OCI-LY1 (cell line): Measurements from ENCODE around the gene TCF4.

Experiments
- H2AFZ ChIP-seq: fragments of 200-600 bp; sonication (generic), shearing (Covaris generic); 2 replicates; pipeline ENCODE4 v1.6.0; 2014; ENCODE audit warnings: antibody characterized with exemption, mild to moderate bottlenecking, low read length
- H3F3A ChIP-seq: fragments of 200-600 bp; sonication (generic), shearing (Covaris generic); 2 replicates; pipeline ENCODE4 v1.6.0; 2014; ENCODE audit warnings: mild to moderate bottlenecking, antibody characterized with exemption, low read length, moderate library complexity; ENCODE audit not compliant: insufficient read depth
- H3K27ac ChIP-seq: fragments of 200-600 bp; sonication (generic); 2 replicates; pipeline ENCODE4 v1.5.1; 2014; ENCODE audit warnings: low read length, mixed run types, mild to moderate bottlenecking, low read depth; ENCODE audit not compliant: poor library complexity, severe bottlenecking
- H3K27me3 ChIP-seq: fragments of 200-600 bp; sonication (generic); 2 replicates; pipeline ENCODE4 v1.6.0; 2014; ENCODE audit warnings: antibody characterized with exemption, mild to moderate bottlenecking, low read length, moderate library complexity; ENCODE audit not compliant: insufficient read depth
- H3K36me3 ChIP-seq: fragments of 200-600 bp; sonication (generic); 2 replicates; pipeline ENCODE4 v1.6.1; 2014; ENCODE audit warnings: mild to moderate bottlenecking, antibody characterized with exemption, low read length, moderate library complexity, mixed read lengths; ENCODE audit not compliant: insufficient read depth
- H3K4me1 ChIP-seq: fragments of 200-600 bp; sonication (generic); 2 replicates; pipeline ENCODE4 v1.5.1; 2014; ENCODE audit warnings: mild to moderate bottlenecking, low read length, moderate library complexity; ENCODE audit not compliant: insufficient read depth, severe bottlenecking
- H3K4me2 ChIP-seq: fragments of 200-600 bp; sonication (generic), shearing (Covaris generic); 2 replicates; pipeline ENCODE4 v1.6.1; 2014; ENCODE audit warnings: low read length
- H3K4me3 ChIP-seq: fragments of 200-600 bp; sonication (generic); 2 replicates; pipeline ENCODE4 v1.5.1; 2014; ENCODE audit warnings: low read length, low read depth, mild to moderate bottlenecking, mixed read lengths; ENCODE audit not compliant: poor library complexity, severe bottlenecking
- H3K79me2 ChIP-seq: fragments of 200-600 bp; shearing (Covaris generic); 2 replicates; pipeline ENCODE4 v1.6.1; 2016; ENCODE audit warnings: mixed run types, low read length, mixed read lengths; ENCODE audit not compliant: insufficient read depth
- H3K9ac ChIP-seq: fragments of 200-600 bp; sonication (generic), shearing (Covaris generic); 2 replicates; pipeline ENCODE4 v1.6.1; 2014; ENCODE audit warnings: mild to moderate bottlenecking, low read length, mixed read lengths
- H3K9me2 ChIP-seq: fragments of 200-600 bp; sonication (generic), shearing (Covaris generic); 2 replicates; pipeline ENCODE4 v1.6.1; 2014; ENCODE audit warnings: low read depth, mild to moderate bottlenecking, low read length, mixed read lengths
- H3K9me3 ChIP-seq: fragments of 200-600 bp; shearing (Covaris generic); 2 replicates; pipeline ENCODE4 v1.6.1; 2014; ENCODE audit warnings: low read length, mixed read lengths
- H4K20me1 ChIP-seq: fragments of 200-600 bp; sonication (generic), shearing (Covaris generic); 2 replicates; pipeline ENCODE4 v1.6.0; 2016; ENCODE audit warnings: mild to moderate bottlenecking, low read length; ENCODE audit not compliant: insufficient read depth
- CTCF ChIP-seq: fragments of 200-600 bp; sonication (generic), shearing (Covaris generic); IDR thresholded peaks from 2 replicates; pipeline ENCODE4 v1.5.1; 2017; ENCODE audit warnings: mild to moderate bottlenecking, antibody characterized with exemption, low read length, moderate library complexity, mixed read lengths
- EZH2 ChIP-seq: fragments of 200-600 bp; sonication (generic), shearing (Covaris generic); IDR thresholded peaks from 2 replicates; pipeline ENCODE4 v1.8.0; 2017; ENCODE audit warnings: borderline replicate concordance, mixed run types, mild to moderate bottlenecking, antibody characterized with exemption, low read length, moderate library complexity, mixed read lengths

The TCF4 gene

GRCh38 chr18:55221622-55222021, 366.4 kb downstream of the TCF4 start:
- H3K27me3 ChIP-seq: no peaks in the 10 kb centered on the region
- no peaks in the 10 kb centered on the region for H3K4me1 ChIP-seq
- no peaks in the 10 kb centered on the region for H3K9me3 ChIP-seq
- peaks cover 7% of the 10 kb centered on the region; the same call in 1 of the 2 replicates for H3F3A ChIP-seq
- H3K9me2 ChIP-seq: no peaks in the 10 kb centered on the region
- H3K9ac ChIP-seq: no peak overlapping the region
- no peak overlapping the region for H3K4me3 ChIP-seq
- peaks cover 23% of the 10 kb centered on the region for H3K36me3 ChIP-seq
- TF ChIP-seq EZH2 (no peak), CTCF (no peak)
- no peaks in the 10 kb centered on the region for H4K20me1 ChIP-seq
- no peaks in the 10 kb centered on the region for H3K79me2 ChIP-seq
- no peak overlapping the region for H3K4me2 ChIP-seq
- no peak overlapping the region for H3K27ac ChIP-seq
- no peak overlapping the region for H2AFZ ChIP-seq

GRCh38 chr18:55220523-55220922, 367.5 kb downstream of the TCF4 start:
- Histone ChIP-seq H3K4me2 (no peak overlapping the region), H3K27me3 (no peaks in the 10 kb centered on the region), H2AFZ (no peak overlapping the region), H3K9me2 (no peaks in the 10 kb centered on the region), H3F3A (peaks cover 7% of the 10 kb centered on the region; the same call in 1 of the 2 replicates), H3K79me2 (no peaks in the 10 kb centered on the region), H3K4me1 (no peaks in the 10 kb centered on the region), H4K20me1 (no peaks in the 10 kb centered on the region), H3K9ac (no peak overlapping the region), H3K27ac (no peak overlapping the region), H3K4me3 (no peak overlapping the region), H3K9me3 (no peaks in the 10 kb centered on the region), H3K36me3 (peaks cover 12% of the 10 kb centered on the region)
- TF ChIP-seq CTCF (no peak), EZH2 (no peak)

GRCh38 chr18:55219823-55220222, 368.2 kb downstream of the TCF4 start:
- H3K4me2 ChIP-seq: no peak overlapping the region
- H3K4me3 ChIP-seq: no peak overlapping the region
- H2AFZ ChIP-seq: no peak overlapping the region
- no peaks in the 10 kb centered on the region for H3K79me2 ChIP-seq
- H3K9me3 ChIP-seq: no peaks in the 10 kb centered on the region
- no peaks in the 10 kb centered on the region for H3K27me3 ChIP-seq
- no peak for TF ChIP-seq CTCF
- no peak for TF ChIP-seq EZH2
- no peak overlapping the region for H3K9ac ChIP-seq
- no peaks in the 10 kb centered on the region for H3K4me1 ChIP-seq
- H3K27ac ChIP-seq: no peak overlapping the region
- no peaks in the 10 kb centered on the region for H4K20me1 ChIP-seq
- peaks cover 5% of the 10 kb centered on the region; the same call in 1 of the 2 replicates for H3K36me3 ChIP-seq
- peaks cover 7% of the 10 kb centered on the region; the same call in 1 of the 2 replicates for H3F3A ChIP-seq
- no peaks in the 10 kb centered on the region for H3K9me2 ChIP-seq
